ENCODE data around the gene KIAA0513.

- TF ChIP-seq EZH2 (IDR thresholded peaks at IDR 0.05; ENCODE audit: borderline replicate concordance, insufficient read depth, low read depth, low read length, poor library complexity, severe bottlenecking), result no peak
- TF ChIP-seq CTCF (IDR thresholded peaks at IDR 0.05), result no peak
These were observed 79.9 kb downstream of the KIAA0513 start for GRCh38 chr16:85107532-85107931.
